RPMI8226 (cell line): ENCODE data around the gene CCNDBP1.
"Not testable (repeated sequence)": the region's sequence is repeated elsewhere in the genome, so short reads cannot be mapped to it uniquely, and the experiment has no call there.

ENCODE experiments used
- DNase-seq: peaks from one replicate; pipeline ENCODE4 v3.0.0-alpha.2; 2015

Gene CCNDBP1

GRCh38 chr15:43218908-43219706 lies 33.9 kb downstream of the CCNDBP1 start:
- no peak for DNase-seq

GRCh38 chr15:43219929-43220928 lies 35.0 kb downstream of the CCNDBP1 start:
- DNase-seq, result no peak

- DNase-seq, result no peak
These were observed 35.8 kb downstream of the CCNDBP1 start, which contains the start of gene EPB42 for GRCh38 chr15:43220991-43221403. TSS of gene EPB42 (minus strand) at chr15:43221018. CDS start at chr15:43220825, 193 bp downstream.

GRCh38 chr15:43221422-43221821 lies 36.2 kb downstream of the CCNDBP1 start:
- no peak for DNase-seq

GRCh38 chr15:43225201-43225949 lies 40.2 kb downstream of the CCNDBP1 start:
- DNase-seq, result peak; percentile 69

- not testable (repeated sequence) for DNase-seq
These were observed 40.7 kb downstream of the CCNDBP1 start for GRCh38 chr15:43225950-43226255.

GRCh38 chr15:43226436-43227305 lies 41.5 kb downstream of the CCNDBP1 start:
- DNase-seq, result no peak

GRCh38 chr15:43229977-43230376 lies 44.8 kb downstream of the CCNDBP1 start:
- DNase-seq, result no peak

- DNase-seq, result no peak
These were observed 45.5 kb downstream of the CCNDBP1 start for GRCh38 chr15:43230640-43231115.

- DNase-seq, result no peak
These were observed 47.2 kb downstream of the CCNDBP1 start for GRCh38 chr15:43232289-43232874.

GRCh38 chr15:43235536-43235935 lies 50.3 kb downstream of the CCNDBP1 start:
- no peak for DNase-seq

GRCh38 chr15:43237842-43238470 lies 52.8 kb downstream of the CCNDBP1 start:
- no peak for DNase-seq

- DNase-seq, result no peak
These were observed 53.5 kb downstream of the CCNDBP1 start for GRCh38 chr15:43238671-43239131.

GRCh38 chr15:43239732-43240491 lies 54.7 kb downstream of the CCNDBP1 start:
- DNase-seq, result no peak

GRCh38 chr15:43241100-43241499 lies 55.9 kb downstream of the CCNDBP1 start:
- DNase-seq, result no peak

- no peak for DNase-seq
These were observed 57.4 kb downstream of the CCNDBP1 start for GRCh38 chr15:43242616-43243015.

GRCh38 chr15:43243020-43243645 lies 57.9 kb downstream of the CCNDBP1 start:
- no peak for DNase-seq

- DNase-seq, result no peak
These were observed 58.9 kb downstream of the CCNDBP1 start for GRCh38 chr15:43244092-43244491.

- DNase-seq, result no peak
These were observed 61.1 kb downstream of the CCNDBP1 start for GRCh38 chr15:43246261-43246774.
